ENCODE results near the gene TSPAN9. TPM values are rescaled to one million over a fixed set of nuclear protein-coding genes. Genes with fewer than 3 reads are reported as not detected.

Gene TSPAN9
- total and polyA plus RNA-seq, 2 of the 4 experiments (the other 2 are of a cell fraction): 17.7 to 39.1 TPM

GRCh38 chr12:3269594-3269993 is 192.4 kb downstream of the TSPAN9 start:
- Histone ChIP-seq H4K8ac (ENCODE audit: low read depth in 2 of 2, low read length in 2 of 2) (no peak overlapping the region), H4K5ac (ENCODE audit: low read depth, low read length) (no peak overlapping the region), H3K79me1 (ENCODE audit: low read depth in 1 of 2, low read length in 2 of 2) (no peaks in the 10 kb centered on the region), H3K9me3 (ENCODE audit: control insufficient read depth, insufficient read depth, low read length) (no peaks in the 10 kb centered on the region), H3K36me3 (ENCODE audit: control insufficient read depth, insufficient read depth, low read length) (no peaks in the 10 kb centered on the region), H3K4me2 (ENCODE audit: low read depth, low read length) (no peak overlapping the region), H3K27ac (ENCODE audit: insufficient read depth, low read length) (no peak overlapping the region), H2BK5ac (ENCODE audit: low read depth, low read length, poor library complexity, severe bottlenecking) (no peak overlapping the region), H4K91ac (ENCODE audit: insufficient read depth, low read depth, low read length) (no peak overlapping the region), H4K20me1 (ENCODE audit: insufficient read depth, low read length) (peaks cover 1% of the 10 kb centered on the region), H3K23ac (ENCODE audit: low read depth, low read length) (no peak overlapping the region), H3K9ac (ENCODE audit: low read depth, low read length) (no peak overlapping the region), H3K9me1 (ENCODE audit: insufficient read depth, low read length) (0 out of 2 replicates have a peak, but pooled peaks cover 3% of the 10 kb centered on the region), H2BK20ac (ENCODE audit: low read depth, low read length) (no peak overlapping the region), H3K27me3 (ENCODE audit: control insufficient read depth, insufficient read depth, low read length) (no peaks in the 10 kb centered on the region; the same call in 1 of the 2 replicates), H2AFZ (replicated peaks; ENCODE audit: low read length, poor library complexity) (no peak overlapping the region), H2AK9ac (replicated peaks; ENCODE audit: low read depth, low read length, poor library complexity) (no peak overlapping the region), H3K4me1 (ENCODE audit: control insufficient read depth, insufficient read depth, low read length) (0 out of 2 replicates have a peak, but pooled peaks cover 2% of the 10 kb centered on the region), H2BK15ac (ENCODE audit: low read depth, low read length) (no peak overlapping the region), H3K4ac (ENCODE audit: low read depth, low read length) (no peak overlapping the region), H2BK120ac (ENCODE audit: low read depth, low read length) (no peak overlapping the region), H3K14ac (replicated peaks; ENCODE audit: low read depth, low read length) (no peak overlapping the region), H3K4me3 (ENCODE audit: insufficient read depth, low read depth, low read length) (no peak overlapping the region), H3K56ac (ENCODE audit: extremely low read depth, insufficient read depth, low read length) (no peak overlapping the region), H3K18ac (ENCODE audit: low read depth, low read length) (no peak overlapping the region), H2AK5ac (ENCODE audit: low read depth, low read length) (no peak overlapping the region)
- dilution Hi-C loops (cut with HindIII; ENCODE audit: low sequenced_read_pairs, unreplicated experiment): no loop called here
- ATAC-seq (ENCODE audit: low read depth) (peak; percentile 18; the same call in 1 of the 2 replicates), DNase-seq (no peak)
- 0 out of 2 replicates have a peak, but pooled peaks have one; percentile 21 for TF ChIP-seq NFE2L2 (IDR thresholded peaks at IDR 0.05; ENCODE audit: low read depth, low read length)
- TF ChIP-seq CHD1 (IDR thresholded peaks at IDR 0.05; ENCODE audit: low read depth, low read length): no peak
- intact Hi-C loops (cut with micrococcal nuclease): no loop called here
- BruUV-seq (replicated peaks): no TSS peak
- in situ Hi-C loops (cut with MboI; ENCODE audit: low sequenced_read_pairs): no loop called here
- whole genome bisulfite sequencing, 2 experiments (ENCODE audit: extremely low coverage in 2 of 2, insufficient read length in 1 of 2): no CpG with 5 or more reads among the region's 11 CpGs
- ChIA-PET CTCF (no interaction called here), POLR2A (ENCODE audit: unreplicated experiment) (no interaction called here)
